ENCODE results near the gene NSUN4. TPM values are rescaled to one million over a fixed set of nuclear protein-coding genes. Genes with fewer than 3 reads are reported as not detected.
A peak's percentile ranks its signal among the peaks of the same experiment; 100 is the strongest.

NSUN4 gene
- total and polyA plus RNA-seq, 2 of the 13 experiments (the other 11 are each of a cell fraction or from before 2014, with no cell fraction given): 21.5 to 23.5 TPM

GRCh38 chr1:46301808-46302640 lies 38.6 kb upstream of the NSUN4 start (continued):
- TF ChIP-seq MIER3 (CRISPR knock-in tag; IDR thresholded peaks at IDR 0.05; ENCODE audit: borderline replicate concordance) (no peak; the same call in 1 of the 2 replicates), SAP130 (CRISPR knock-in tag; IDR thresholded peaks at IDR 0.05; ENCODE audit: low read depth) (peak; percentile 54), SOX13 (IDR thresholded peaks at IDR 0.05) (no peak), SOX13 (CRISPR knock-in tag; conservative IDR thresholded peaks at IDR 0.05 in 1 of 2, IDR thresholded peaks at IDR 0.05 in 1 of 2) (no peak), E2F1 (CRISPR knock-in tag; IDR thresholded peaks at IDR 0.05) (0 out of 2 replicates have a peak, but pooled peaks have one; percentile 39), ZNF75D (CRISPR knock-in tag; IDR thresholded peaks at IDR 0.05; ENCODE audit: borderline replicate concordance) (peak; percentile 62; the same call in 1 of the 2 replicates), DNMT1 (CRISPR knock-in tag; IDR thresholded peaks at IDR 0.05) (0 out of 2 replicates have a peak, but pooled peaks have one; percentile 64), ZFP91 (CRISPR knock-in tag; IDR thresholded peaks at IDR 0.05; ENCODE audit: borderline replicate concordance) (peak; percentile 72; the same call in 1 of the 2 replicates), DMTF1 (CRISPR knock-in tag; IDR thresholded peaks at IDR 0.05) (no peak), LBX2 (CRISPR knock-in tag; IDR thresholded peaks at IDR 0.05; ENCODE audit: borderline replicate concordance) (no peak), PITX1 (CRISPR knock-in tag; IDR thresholded peaks at IDR 0.05) (0 out of 2 replicates have a peak, but pooled peaks have one; percentile 14), ZNF274 (CRISPR knock-in tag; IDR thresholded peaks at IDR 0.05) (no peak), ZNF224 (CRISPR knock-in tag; IDR thresholded peaks at IDR 0.05) (0 out of 2 replicates have a peak, but pooled peaks have one; percentile 29), RFX3 (CRISPR knock-in tag; IDR thresholded peaks at IDR 0.05) (no peak), ETV6 (CRISPR knock-in tag; conservative IDR thresholded peaks at IDR 0.05) (no peak), ZNF7 (CRISPR knock-in tag; IDR thresholded peaks at IDR 0.05) (no peak; the same call in 1 of the 2 replicates), ZNF607 (CRISPR knock-in tag; IDR thresholded peaks at IDR 0.05; ENCODE audit: borderline replicate concordance) (peak; percentile 70; the same call in 1 of the 2 replicates), SCMH1 (CRISPR knock-in tag; IDR thresholded peaks at IDR 0.05; ENCODE audit: borderline replicate concordance) (no peak)

Measured in HepG2 (cell line).